Keratinocyte (primary cell): Measurements from ENCODE around the gene CEP162. TPM values are rescaled to one million over a fixed set of nuclear protein-coding genes. Genes with fewer than 3 reads are reported as not detected.
A peak's percentile ranks its signal among the peaks of the same experiment; 100 is the strongest.
"Not testable (repeated sequence)": the region's sequence is repeated elsewhere in the genome, so short reads cannot be mapped to it uniquely, and the experiment has no call there.

Experiments
- DNase-seq: peaks from one replicate; pipeline ENCODE4 v3.0.0-alpha.2; 2011; ENCODE audit warnings: low read depth, missing footprints, low spot score
- FAIRE-seq: peaks from 2 replicates; lab custom pipeline; 2011; peaks lifted over from hg19 to GRCh38; lab: Jason Lieb, UNC
- H2AFZ ChIP-seq: 2 replicates; pipeline ENCODE4 v1.6.0; 2012; ENCODE audit warnings: low read length, control low read depth, inconsistent platforms; ENCODE audit not compliant: control insufficient read depth
- H3K27ac ChIP-seq: 2 replicates; pipeline ENCODE4 v1.5.1; 2011; ENCODE audit warnings: low read length; ENCODE audit not compliant: control insufficient read depth, insufficient read depth
- H3K27me3 ChIP-seq: 3 replicates; pipeline ENCODE4 v1.6.0; 2011; ENCODE audit warnings: low read length; ENCODE audit not compliant: control insufficient read depth, insufficient read depth; ENCODE audit errors: extremely low read depth
- H3K36me3 ChIP-seq, 2 experiments: 2 replicates in 1 of 2; 3 replicates in 1 of 2; pipeline ENCODE4 v1.5.1; 2011; ENCODE audit warnings: low read length in 2 of 2, mild to moderate bottlenecking in 1 of 2; ENCODE audit not compliant: control insufficient read depth in 2 of 2, insufficient read depth in 2 of 2; ENCODE audit errors: extremely low read depth in 1 of 2
- H3K4me1 ChIP-seq: 3 replicates; pipeline ENCODE4 v1.5.1; 2011; ENCODE audit warnings: low read length; ENCODE audit not compliant: control insufficient read depth, insufficient read depth; ENCODE audit errors: extremely low read depth
- H3K4me2 ChIP-seq: 3 replicates; pipeline ENCODE4 v1.6.0; 2011; ENCODE audit warnings: low read depth, low read length; ENCODE audit not compliant: control insufficient read depth, insufficient read depth; ENCODE audit errors: extremely low read depth
- H3K4me3 ChIP-seq, 3 experiments: fragments of 200-600 bp in 1 of 3; sonication (generic) in 1 of 3; 2 replicates in 2 of 3; 3 replicates in 1 of 3; pipeline ENCODE4 v1.5.1; 2011 to 2016; ENCODE audit warnings: low read length in 3 of 3, mild to moderate bottlenecking in 3 of 3, control low read depth in 2 of 3, inconsistent platforms in 1 of 3, low read depth in 1 of 3, mixed read lengths in 1 of 3, mixed run types in 1 of 3, moderate library complexity in 1 of 3; ENCODE audit not compliant: control insufficient read depth in 2 of 3, insufficient read depth in 2 of 3; ENCODE audit errors: extremely low read depth in 1 of 3
- H3K79me2 ChIP-seq: 2 replicates; pipeline ENCODE4 v1.6.0; 2012; ENCODE audit warnings: low read length; ENCODE audit not compliant: control insufficient read depth, insufficient read depth
- H3K9ac ChIP-seq: 3 replicates; pipeline ENCODE4 v1.6.0; 2011; ENCODE audit warnings: low read length; ENCODE audit not compliant: control insufficient read depth, insufficient read depth; ENCODE audit errors: extremely low read depth
- H3K9me1 ChIP-seq: 3 replicates; pipeline ENCODE4 v1.6.0; 2011; ENCODE audit warnings: low read length; ENCODE audit not compliant: control insufficient read depth, insufficient read depth; ENCODE audit errors: extremely low read depth
- H3K9me3 ChIP-seq: 2 replicates; pipeline ENCODE4 v1.5.1; 2012; ENCODE audit warnings: low read depth, low read length; ENCODE audit not compliant: control insufficient read depth
- H4K20me1 ChIP-seq: 3 replicates; pipeline ENCODE4 v1.6.0; 2011; ENCODE audit warnings: low read length; ENCODE audit not compliant: control insufficient read depth, insufficient read depth; ENCODE audit errors: extremely low read depth
- EZH2 ChIP-seq: IDR thresholded peaks from one replicate; pipeline ENCODE4 v1.6.1; 2012; ENCODE audit warnings: inconsistent platforms, mild to moderate bottlenecking, low read length, moderate library complexity
- dilution Hi-C: fragments of 300-500 bp; cut with MboI; formaldehyde crosslinking; loops from one replicate; pipeline ENCODE4 v1.7.0; 2020; ENCODE audit warnings: low sequenced_read_pairs; ENCODE audit not compliant: extremely low pct_ligation_motif_present
- polyA plus RNA-seq, 5 experiments: library from polyadenylated mRNA; depleted of rRNA in 3 of 5; stranded (reverse) in 3 of 5; stranded (forward) in 1 of 5; unstranded in 1 of 5; fragments of >200 nt; gene quantifications; 1 replicate in 1 of 5; 2 replicates in 3 of 5; 3 replicates in 1 of 5; pipeline versions ENCODE4 v1.2.1 to v1.2.3, GENCODE V29; 2011 to 2012; ENCODE audit warnings: missing spikeins in 2 of 5, low read depth in 1 of 5, low replicate concordance in 1 of 5
- TF ChIP-seq, protein P1 (sequence below), 3 experiments: IDR thresholded peaks in 1 of 3; conservative IDR thresholded peaks in 1 of 3; optimal IDR thresholded peaks in 1 of 3; 2 replicates in 2 of 3; 3 replicates in 1 of 3; pipeline versions ENCODE3 to v1.5.1; 2011; ENCODE audit warnings: low read length in 3 of 3, mild to moderate bottlenecking in 3 of 3, moderate library complexity in 2 of 3, control low read depth in 1 of 3, inconsistent platforms in 1 of 3; ENCODE audit not compliant: insufficient read depth in 2 of 3; ENCODE audit errors: extremely low read depth in 1 of 3

Gene CEP162
- polyA plus RNA-seq, 1 donor (not counting 4 experiments of a cell fraction or from before 2014, with no cell fraction given), result 2.6 TPM

DNA sequence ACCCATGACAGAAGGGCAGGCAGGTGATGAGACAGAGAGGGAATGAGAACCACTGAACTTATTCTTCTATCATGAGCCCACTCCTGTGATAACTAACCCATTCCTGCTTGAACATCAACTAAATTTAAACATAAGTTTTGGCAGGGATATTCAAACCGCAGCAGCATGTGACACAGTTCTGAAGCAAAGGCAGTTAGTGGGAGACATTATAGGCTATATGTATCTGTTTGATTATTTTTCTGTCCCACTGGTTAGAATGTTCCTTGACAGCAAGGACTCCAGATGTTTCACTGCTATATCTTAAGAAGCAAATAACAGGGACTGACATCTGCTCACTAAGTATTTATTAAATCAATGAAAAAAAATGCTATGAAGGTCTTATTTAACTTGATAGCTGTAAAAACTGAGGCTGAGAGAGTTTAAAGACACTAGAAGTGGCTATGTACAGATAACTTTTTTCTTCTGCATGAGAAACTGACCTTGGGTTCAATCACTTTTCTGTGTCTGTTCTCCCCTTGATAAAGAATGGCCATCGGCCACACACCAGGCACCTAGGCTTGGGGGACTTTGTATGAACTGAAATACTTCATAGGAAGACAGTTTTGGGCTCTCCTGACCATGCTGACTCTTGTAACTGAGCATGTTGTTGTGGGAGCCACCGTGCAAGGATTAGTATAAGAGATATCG is 90.9 kb downstream of the CEP162 start:
- no peak for FAIRE-seq
- H3K36me3 ChIP-seq, result no peaks in the 10 kb centered on the region
- H3K4me2 ChIP-seq, result no peak overlapping the region
- dilution Hi-C loops, result no loop called here
- TF ChIP-seq, protein P1, sequence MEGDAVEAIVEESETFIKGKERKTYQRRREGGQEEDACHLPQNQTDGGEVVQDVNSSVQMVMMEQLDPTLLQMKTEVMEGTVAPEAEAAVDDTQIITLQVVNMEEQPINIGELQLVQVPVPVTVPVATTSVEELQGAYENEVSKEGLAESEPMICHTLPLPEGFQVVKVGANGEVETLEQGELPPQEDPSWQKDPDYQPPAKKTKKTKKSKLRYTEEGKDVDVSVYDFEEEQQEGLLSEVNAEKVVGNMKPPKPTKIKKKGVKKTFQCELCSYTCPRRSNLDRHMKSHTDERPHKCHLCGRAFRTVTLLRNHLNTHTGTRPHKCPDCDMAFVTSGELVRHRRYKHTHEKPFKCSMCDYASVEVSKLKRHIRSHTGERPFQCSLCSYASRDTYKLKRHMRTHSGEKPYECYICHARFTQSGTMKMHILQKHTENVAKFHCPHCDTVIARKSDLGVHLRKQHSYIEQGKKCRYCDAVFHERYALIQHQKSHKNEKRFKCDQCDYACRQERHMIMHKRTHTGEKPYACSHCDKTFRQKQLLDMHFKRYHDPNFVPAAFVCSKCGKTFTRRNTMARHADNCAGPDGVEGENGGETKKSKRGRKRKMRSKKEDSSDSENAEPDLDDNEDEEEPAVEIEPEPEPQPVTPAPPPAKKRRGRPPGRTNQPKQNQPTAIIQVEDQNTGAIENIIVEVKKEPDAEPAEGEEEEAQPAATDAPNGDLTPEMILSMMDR (optimal IDR thresholded peaks at IDR 0.05 in 1 of 3, IDR thresholded peaks at IDR 0.05 in 1 of 3, conservative IDR thresholded peaks at IDR 0.05 in 1 of 3; ENCODE audit: extremely low read depth in 1 of 3, insufficient read depth in 2 of 3, low read length in 3 of 3), result no peak
- no peak for TF ChIP-seq EZH2
- no peaks in the 10 kb centered on the region for H3K9me3 ChIP-seq
- no peak for DNase-seq
- no peak overlapping the region for H2AFZ ChIP-seq
- no peaks in the 10 kb centered on the region for H3K27me3 ChIP-seq
- H4K20me1 ChIP-seq, result no peaks in the 10 kb centered on the region
- H3K9me1 ChIP-seq, result no peaks in the 10 kb centered on the region
- no peak overlapping the region for H3K27ac ChIP-seq
- H3K79me2 ChIP-seq, result no peaks in the 10 kb centered on the region
- H3K4me1 ChIP-seq, result peaks cover 4% of the 10 kb centered on the region
- H3K9ac ChIP-seq, result no peak overlapping the region
- H3K4me3 ChIP-seq, result no peak overlapping the region

- Histone ChIP-seq H4K20me1 (no peaks in the 10 kb centered on the region), H3K4me3 (no peak overlapping the region), H3K9ac (no peak overlapping the region), H2AFZ (no peak overlapping the region), H3K9me1 (no peaks in the 10 kb centered on the region), H3K9me3 (no peaks in the 10 kb centered on the region), H3K27ac (no peak overlapping the region), H3K36me3 (no peaks in the 10 kb centered on the region), H3K4me1 (peaks cover 4% of the 10 kb centered on the region), H3K79me2 (no peaks in the 10 kb centered on the region), H3K27me3 (no peaks in the 10 kb centered on the region), H3K4me2 (no peak overlapping the region)
- DNase-seq (peak; percentile 36), FAIRE-seq (peak; percentile 17)
- TF ChIP-seq, protein P1 (optimal IDR thresholded peaks at IDR 0.05 in 1 of 3, IDR thresholded peaks at IDR 0.05 in 1 of 3, conservative IDR thresholded peaks at IDR 0.05 in 1 of 3; ENCODE audit: extremely low read depth in 1 of 3, insufficient read depth in 2 of 3, low read length in 3 of 3), result no peak
- TF ChIP-seq EZH2, result no peak
- dilution Hi-C loops, result no loop called here
These were observed 92.2 kb downstream of the CEP162 start for GRCh38 chr6:84135291-84135690.

DNA sequence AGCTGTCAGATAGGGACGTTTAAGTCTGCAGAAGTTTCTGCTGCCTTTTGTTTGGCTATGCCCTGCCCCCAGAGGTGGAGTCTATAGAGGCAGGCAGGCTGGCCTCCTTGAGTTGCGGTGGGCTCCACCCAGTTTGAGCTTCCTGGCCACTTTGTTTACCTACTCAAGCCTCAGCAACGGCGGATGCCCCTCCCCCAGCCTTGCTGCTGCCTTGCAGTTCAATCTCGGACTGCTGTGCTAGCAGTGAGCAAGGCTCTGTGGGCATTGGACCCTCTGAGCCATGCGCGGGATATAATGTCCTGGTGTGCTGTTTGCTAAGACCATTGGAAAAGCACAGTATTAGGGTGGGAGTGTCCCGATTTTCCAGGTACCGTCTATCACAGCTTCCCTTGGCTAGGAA is 94.1 kb downstream of the CEP162 start:
- H2AFZ ChIP-seq, H3K36me3 ChIP-seq, H4K20me1 ChIP-seq, H3K4me1 ChIP-seq, H3K4me3 ChIP-seq, H3K4me2 ChIP-seq, H3K27me3 ChIP-seq, H3K27ac ChIP-seq, DNase-seq, H3K9ac ChIP-seq, H3K79me2 ChIP-seq, FAIRE-seq, H3K9me3 ChIP-seq, dilution Hi-C loops, H3K9me1 ChIP-seq: not testable (repeated sequence)

DNA sequence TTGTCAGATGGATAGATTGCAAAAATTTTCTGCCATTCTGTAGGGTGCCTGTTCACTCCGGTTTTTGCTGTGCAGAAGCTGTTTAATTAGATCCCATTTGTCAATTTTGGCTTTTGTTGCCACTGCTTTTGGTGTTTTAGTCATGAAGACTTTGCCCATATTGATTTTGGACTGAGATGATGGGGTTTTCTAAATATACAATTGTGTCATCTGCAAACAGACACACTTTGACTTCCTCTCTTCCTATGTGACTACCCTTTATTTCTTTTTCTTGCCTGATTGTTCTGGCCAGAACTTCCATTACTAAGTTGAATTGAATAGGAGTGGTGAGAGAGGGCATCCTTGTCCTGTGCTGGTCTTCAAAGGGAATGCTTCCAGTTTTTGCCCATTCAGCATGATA is 97.9 kb downstream of the CEP162 start:
- H3K27me3 ChIP-seq, H3K9me1 ChIP-seq, H3K4me3 ChIP-seq, H3K4me2 ChIP-seq, H3K36me3 ChIP-seq, DNase-seq, H3K79me2 ChIP-seq, H3K27ac ChIP-seq, H3K4me1 ChIP-seq, H2AFZ ChIP-seq, H3K9ac ChIP-seq, dilution Hi-C loops, FAIRE-seq, H4K20me1 ChIP-seq, H3K9me3 ChIP-seq: not testable (repeated sequence)
